LHCN-M2 (cell line): ENCODE measurements around the gene KHDRBS1. TPM values are rescaled to one million over a fixed set of nuclear protein-coding genes. Genes with fewer than 3 reads are reported as not detected.
"Not testable (repeated sequence)": the region's sequence is repeated elsewhere in the genome, so short reads cannot be mapped to it uniquely, and the experiment has no call there.

ENCODE experiments used
- DNase-seq: peaks from one replicate; pipeline ENCODE4 v3.0.0-alpha.2; 2012; ENCODE audit warnings: low read depth
- polyA plus RNA-seq: library from polyadenylated mRNA; unstranded; fragments of >200 nt; gene quantifications from one replicate; pipeline ENCODE4 v1.2.1, GENCODE V29; 2012; ENCODE audit warnings: missing spikeins
- total RNA-seq: library from RNA; depleted of rRNA; stranded (reverse); fragments of >200 nt; gene quantifications from 2 replicates; pipeline ENCODE4 v1.2.3, GENCODE V29; 2014; rRNA removed

The KHDRBS1 gene, protein sequence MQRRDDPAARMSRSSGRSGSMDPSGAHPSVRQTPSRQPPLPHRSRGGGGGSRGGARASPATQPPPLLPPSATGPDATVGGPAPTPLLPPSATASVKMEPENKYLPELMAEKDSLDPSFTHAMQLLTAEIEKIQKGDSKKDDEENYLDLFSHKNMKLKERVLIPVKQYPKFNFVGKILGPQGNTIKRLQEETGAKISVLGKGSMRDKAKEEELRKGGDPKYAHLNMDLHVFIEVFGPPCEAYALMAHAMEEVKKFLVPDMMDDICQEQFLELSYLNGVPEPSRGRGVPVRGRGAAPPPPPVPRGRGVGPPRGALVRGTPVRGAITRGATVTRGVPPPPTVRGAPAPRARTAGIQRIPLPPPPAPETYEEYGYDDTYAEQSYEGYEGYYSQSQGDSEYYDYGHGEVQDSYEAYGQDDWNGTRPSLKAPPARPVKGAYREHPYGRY
- total RNA-seq = 58.9 and 72.6 TPM in 2 replicates
- 95.9 TPM for polyA plus RNA-seq

DNA sequence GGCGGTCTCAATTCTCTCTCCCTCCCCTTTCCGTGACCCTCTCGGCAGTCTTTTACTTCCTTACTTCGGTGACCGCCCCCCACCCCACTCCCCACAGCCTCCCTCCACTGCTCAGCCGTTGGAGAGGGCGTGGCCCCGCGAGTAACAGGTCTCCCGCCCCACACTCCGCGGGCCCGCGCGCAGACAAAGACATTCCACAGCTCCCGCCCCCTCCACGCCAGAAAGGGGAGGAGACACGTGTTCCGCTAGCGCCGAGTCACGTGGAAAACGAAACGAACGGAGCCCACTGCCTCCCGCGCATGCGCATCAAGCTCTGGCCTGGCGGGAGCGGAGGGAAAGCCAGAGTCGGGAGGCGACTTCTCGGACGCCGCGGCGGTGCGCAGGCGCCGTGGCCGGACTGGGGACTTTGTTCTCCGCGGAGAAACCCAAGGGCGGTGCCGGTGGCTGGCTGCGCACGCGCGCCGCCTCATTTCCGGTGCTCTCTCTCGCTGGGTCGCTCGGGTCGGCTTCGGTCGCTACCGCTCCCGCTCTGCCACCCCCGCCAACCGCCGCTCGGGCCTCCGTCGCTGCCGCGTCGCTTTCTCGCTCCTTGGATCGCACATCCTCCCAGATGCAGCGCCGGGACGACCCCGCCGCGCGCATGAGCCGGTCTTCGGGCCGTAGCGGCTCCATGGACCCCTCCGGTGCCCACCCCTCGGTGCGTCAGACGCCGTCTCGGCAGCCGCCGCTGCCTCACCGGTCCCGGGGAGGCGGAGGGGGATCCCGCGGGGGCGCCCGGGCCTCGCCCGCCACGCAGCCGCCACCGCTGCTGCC lies at the start of gene KHDRBS1:
TSS of gene KHDRBS1 (plus strand) at position 483 of the 813 bp plus-strand sequence. CDS start at position 611, 128 bp downstream.
- peak; percentile 99 for DNase-seq

DNA sequence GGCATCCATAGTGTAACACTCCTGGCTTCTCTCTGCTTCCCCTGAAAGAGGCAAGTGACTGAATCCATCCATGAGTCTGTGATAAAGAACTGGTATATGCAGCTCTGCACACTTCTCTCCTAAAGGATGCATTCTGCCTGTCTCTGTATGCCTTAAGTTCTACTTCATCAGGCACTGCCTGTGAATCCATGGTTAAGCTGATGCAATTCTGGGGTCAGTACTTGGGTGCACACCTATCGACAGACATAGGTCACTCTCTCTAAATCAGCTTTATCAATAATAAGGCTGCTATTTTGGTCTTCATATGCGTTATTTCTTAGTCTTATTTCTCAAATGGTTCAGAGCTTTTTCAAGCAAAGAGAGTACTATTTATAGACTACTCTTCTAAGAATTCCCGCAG lies 42.8 kb upstream of the KHDRBS1 start:
- DNase-seq = no peak

DNA sequence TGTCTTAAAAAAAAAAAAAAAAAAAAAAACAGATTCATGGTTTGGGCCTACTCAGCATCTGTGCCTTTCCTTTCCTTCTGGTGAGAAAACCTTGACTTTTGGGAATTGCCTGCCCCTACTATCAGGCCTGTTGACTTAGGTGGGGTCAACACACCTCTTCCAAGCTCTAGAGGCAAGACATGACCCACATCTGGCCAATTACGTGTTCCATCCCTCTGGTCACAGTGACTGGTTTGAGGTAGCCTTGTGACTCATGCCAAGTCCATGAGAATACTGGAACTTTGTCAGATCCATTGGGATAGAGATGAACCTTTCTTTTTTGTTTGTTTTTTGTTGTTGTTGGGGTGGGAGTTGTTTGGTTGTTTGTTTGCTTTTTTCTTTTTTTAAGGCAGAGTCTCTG lies 37.3 kb upstream of the KHDRBS1 start:
- DNase-seq = peak; percentile 47

DNA sequence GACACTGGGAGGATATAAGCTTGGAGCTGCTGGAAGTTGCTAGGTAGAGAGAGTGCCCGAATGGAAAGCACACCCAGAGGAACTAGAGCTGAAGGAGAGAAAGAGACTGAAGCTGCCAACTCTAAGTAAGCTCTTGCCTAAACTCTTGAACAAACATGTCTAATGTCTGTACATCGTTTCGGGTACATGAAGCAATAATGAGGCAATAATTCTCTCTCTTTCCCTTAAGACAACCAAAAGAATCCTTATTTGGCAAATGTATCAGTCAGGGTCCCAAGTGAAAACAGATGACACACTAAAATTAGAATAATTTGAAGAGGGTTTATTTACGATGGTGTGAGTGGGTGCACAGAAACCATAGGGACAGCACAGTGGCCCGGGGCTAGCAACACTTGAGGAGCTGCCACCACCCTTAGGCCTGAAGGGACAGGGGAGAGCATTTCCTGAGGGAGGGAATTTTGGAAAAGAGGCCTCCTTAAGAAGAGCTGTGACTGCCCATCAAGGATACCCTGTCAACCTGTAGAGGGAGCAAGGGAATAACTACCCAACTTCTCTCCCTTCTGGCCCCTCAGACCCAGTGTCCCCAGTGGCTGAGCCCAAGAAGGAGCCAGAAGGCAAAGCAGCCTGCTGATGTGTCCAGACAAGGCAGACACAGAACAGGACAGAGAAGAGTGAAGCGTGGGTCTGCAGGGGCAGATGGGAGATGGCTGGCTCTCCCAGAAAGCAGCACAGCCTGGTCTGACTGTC lies 36.1 kb upstream of the KHDRBS1 start:
- peak; percentile 56 for DNase-seq

DNA sequence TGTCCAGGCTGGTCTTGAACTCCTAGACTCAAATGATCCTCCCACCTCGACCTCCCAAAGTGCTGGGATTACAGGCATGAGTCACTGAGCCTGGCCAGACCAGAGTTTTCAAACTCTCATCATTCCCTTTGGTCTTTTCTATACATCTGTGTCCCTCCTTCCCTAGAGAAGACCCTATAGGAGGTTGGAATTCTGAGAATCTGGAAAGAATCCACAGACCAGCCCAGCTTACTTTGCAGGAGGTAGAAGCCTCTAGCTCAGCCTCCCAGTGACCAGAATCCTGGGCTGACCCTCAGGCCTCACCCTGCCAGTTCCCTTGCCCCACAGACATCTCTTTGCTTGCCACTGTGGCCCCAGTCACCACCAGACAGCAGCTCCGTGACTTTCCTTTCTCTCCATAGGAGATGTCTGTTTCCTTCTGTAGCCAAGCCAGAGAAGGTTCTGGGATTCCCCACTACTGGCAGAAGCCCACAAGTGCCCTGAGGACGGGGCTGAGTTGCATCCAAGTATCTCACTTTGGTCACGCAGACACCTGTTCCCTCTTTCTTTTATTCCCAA lies 34.7 kb upstream of the KHDRBS1 start:
- DNase-seq = no peak

DNA sequence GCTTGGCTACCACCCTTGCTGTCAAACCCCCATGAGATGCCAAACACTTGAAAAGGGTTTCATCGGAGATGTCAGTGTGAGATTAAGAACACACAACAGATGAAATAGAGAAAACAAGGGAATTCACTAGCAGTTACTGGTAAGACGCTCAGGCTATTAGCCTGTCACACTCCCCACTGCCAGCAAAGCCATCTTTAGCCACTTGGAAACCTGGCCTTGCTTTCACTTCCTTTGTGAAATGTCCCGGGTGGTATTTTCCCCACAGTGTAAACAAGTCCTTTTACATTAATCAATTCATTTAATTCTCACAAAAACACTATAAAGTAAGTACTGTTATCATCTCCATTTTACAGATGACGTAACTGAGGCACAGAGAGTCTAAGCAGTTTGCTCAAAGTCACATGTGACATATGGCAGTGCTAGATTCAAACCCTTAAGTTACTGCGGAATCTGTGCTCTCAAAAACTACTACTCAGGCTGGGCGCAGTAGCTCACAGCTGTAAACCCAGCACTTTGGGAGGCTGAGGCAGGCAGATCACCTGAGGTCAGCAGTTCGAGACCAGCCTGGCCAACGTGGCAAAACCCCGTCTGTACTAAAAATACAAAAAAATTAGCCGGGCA lies 32.7 kb upstream of the KHDRBS1 start:
- DNase-seq = no peak

DNA sequence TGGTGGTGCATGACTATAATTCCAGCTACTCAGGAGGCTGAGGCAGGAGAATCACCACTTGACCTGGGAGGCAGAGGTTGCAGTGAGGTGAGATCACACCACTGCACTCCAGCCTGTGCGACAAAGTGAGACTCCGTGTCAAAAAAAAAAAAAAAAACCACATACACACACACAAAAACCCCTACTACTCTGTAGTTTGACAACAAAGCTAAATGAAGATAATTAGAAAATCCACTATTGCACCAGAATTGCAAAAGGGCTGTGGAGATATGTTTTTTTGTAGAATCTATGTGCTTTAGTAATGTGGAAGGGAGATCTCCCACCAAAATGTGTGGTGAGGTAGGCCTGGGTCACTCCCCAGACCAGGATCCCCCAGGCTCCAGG lies 32.2 kb upstream of the KHDRBS1 start:
- no peak for DNase-seq

DNA sequence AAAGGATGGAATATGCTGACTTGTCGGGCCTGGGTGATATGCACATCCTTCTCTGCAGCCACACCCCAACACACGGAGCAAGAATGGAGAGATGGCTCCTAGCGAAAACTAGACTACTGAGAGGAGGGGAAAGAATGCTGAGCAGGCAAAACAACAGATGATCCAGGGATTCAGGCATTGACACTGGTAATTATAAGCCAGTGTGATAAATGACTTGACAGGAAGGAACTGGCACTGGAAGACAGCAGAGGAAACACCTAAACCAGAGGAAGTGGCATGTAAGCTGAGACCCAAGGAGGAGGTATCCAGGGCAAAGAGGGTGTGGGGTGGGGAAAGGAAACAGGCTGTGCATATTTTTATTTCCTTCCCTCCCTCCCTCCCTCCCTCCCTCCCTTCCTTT lies 31.7 kb upstream of the KHDRBS1 start:
- no peak for DNase-seq

DNA sequence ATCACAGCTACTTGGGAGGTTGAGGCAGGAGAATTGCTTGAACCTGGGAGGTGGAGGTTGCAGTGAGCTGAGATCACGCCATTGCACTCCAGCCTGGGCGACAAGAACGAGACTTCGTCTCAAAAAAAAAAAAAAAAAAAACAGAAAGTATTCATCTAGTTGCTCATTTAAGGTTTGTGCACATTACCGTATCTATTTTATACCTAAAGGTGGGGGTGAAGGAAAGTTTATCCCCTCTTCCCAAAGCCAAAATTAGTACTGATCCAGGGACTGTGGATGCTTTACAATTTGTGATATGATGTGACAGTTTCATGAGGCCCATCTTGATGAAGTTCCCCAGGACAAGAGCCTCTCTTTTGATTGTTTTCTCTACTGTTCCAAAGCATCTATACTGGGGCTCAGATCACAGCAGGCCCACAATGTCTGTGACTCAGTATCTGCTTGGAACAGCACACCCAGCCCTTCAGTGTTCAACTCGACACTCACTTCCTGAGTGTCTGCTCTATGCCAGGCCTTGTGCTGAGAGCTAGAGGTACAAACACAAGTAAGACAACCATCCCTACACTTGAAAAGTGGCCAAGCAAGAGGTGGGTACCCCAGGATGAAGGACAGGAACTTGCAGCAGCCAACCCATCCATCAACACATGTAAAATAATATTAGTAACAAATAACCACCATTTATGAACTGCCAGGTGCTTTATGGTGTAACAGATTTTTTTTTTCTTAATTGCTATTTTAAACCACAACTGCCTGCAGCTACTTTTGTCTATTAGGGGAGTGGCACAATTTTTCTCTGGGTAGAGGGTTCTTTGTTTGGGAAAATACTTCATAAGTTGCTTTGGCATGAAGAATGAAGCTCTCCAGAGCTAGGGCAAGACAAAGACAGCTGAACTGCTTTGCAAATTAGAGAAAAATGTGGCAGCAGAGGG lies 29.0 kb upstream of the KHDRBS1 start:
- DNase-seq = peak; percentile 54

DNA sequence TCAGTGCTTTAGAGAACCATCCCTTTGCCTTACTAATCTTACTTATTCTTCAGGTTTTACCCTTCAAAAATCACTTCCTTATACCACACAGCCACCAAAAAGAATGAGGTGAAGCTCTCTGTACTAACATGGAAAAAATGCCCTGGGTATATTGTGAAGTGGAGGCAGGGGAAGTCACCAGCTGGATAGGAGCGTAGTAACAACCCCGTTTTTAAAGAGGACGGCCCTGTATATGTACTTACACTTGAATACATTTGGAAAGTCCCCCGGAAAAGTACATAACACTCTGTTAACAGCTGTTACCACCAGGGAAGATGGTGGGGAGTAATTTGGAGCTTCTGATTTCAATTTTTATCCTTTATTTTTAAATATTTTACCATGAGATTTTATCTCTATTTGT lies 28.2 kb upstream of the KHDRBS1 start:
- DNase-seq = peak; percentile 22

DNA sequence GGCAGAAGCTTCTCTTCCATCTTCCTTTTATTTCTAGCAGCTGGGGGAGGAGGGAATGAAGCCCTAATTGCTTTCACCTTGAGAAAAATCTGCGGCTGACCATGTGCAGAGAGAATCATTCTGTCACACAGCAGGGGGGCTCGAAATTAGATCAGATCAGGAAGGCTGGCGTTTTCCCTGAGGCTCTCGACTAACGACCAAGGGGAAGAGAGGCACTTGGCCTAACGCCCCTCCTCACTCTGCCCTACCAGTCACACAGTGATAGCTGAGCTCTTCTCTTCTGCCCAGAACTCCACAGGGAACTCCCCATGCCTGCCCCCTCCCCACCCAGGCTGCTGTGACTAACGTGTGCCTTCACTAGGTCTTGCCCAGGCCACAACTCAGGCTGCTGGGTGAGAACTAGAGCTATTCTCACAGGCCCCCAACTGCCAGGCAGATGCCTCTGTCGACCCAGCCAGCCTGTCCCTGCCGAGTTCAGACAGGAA lies 26.5 kb upstream of the KHDRBS1 start:
- DNase-seq = no peak

DNA sequence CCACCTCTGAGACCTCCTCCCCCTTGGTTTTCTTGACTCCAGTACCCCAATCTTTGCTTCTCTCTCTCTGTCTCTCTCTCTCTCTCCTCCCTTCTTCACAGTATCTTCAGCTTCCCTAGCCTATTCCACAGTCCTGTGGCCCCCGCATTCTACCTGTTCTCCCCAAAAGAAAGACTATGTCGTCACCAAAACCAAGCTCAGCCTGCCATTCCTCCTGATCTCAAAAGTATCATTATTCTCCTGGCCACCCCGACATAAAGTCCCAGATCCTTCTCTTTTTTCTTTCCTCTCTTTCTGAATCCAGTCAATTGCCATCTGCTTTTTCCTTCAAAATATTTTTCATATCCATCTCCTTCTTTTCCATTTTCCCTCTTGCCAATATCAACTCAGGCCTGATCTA lies 23.7 kb upstream of the KHDRBS1 start:
- DNase-seq = no peak

DNA sequence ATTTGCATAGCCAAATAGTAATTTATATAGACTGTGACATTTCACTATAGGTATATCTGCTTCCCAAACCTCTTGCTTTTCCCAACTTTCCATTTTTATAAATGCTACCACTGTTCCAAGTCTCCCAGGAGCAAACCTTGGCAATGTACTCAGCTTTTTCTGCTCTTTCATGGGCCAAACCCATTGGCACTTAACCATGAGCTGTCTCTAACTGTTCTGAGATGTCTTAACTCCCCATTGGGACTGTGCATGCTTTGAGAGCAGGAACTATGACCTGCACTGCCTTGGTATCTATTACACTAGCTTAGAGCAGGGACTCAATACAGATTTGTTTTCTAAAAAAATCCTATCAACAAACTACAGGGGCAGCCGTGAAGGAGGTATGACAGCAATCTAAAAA lies 22.5 kb upstream of the KHDRBS1 start:
- no peak for DNase-seq

DNA sequence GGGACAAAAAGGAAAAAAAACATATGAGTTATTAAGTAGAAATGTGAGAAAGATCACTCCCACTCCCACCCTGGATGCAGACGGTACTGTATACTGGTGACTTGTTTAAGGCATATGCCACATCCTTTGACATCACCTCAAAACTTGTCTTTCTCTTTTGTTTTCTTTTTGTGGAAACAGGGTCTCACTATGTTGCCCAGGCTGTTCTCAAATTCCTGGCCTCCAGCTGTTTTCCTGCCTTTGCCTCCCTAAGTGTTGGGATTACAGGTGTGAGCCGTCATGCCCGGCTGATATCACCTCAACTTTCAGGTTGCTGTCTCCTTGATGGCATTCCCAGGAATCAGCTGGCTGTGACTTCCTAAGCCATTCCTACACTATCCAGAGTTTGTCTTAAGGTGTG lies 18.4 kb upstream of the KHDRBS1 start:
- no peak for DNase-seq

DNA sequence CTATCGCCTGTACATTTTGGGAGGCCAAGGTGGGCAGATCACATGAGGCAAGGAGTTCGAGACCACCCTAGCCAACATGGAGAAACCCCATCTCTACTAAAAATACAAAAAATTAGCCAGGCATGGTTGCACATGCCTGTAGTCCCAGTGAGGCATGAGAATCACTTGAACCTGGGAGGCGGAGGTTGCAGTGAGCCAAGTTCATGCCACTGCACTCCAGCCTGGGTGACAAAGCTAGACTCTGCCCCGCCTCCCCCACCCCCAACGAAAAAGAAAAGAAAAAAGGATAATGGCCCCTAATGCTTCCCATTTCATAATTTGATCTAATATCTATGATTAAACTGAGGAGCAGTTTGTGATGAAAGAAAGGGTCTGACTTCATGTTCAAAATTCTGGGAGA lies 17.5 kb upstream of the KHDRBS1 start:
- DNase-seq = not testable (repeated sequence)

DNA sequence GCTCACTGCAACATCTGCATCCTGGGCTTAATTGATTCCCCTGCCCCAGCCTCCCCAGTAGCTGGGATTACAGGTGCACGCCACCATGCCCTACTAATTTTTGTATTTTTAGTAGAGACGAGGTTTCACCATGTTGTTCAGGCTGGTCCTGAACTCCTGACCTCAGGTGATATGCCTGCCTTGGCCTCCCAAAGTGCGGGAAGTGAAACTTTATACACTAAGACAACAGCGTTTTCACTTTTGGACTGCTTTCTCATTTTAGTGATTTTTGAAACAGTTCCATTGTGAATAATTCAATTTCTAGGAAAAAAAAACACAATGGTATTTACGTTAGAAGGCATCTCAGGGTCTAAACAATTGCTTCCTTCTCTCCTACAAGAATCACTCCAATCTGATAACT lies 11.8 kb upstream of the KHDRBS1 start:
- no peak for DNase-seq

DNA sequence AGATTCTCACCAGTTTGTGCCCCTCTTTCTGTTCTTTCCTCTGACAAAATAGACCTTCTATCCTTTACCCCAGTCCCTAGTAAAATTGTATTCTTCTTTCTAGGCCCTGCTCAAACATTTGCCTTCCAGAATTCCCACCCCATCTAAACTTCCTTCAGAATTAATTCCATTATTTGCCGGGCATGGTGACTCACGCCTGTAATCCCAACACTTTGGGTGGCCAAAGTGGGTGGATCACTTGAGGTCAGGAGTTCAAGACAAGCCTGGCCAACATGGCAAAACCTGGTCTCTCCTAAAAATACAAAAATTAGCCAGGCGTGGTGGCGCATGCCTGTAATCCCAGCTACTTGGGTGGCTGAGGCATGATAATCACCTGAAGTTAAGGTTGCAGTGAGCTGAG lies 11.4 kb upstream of the KHDRBS1 start:
- not testable (repeated sequence) for DNase-seq

DNA sequence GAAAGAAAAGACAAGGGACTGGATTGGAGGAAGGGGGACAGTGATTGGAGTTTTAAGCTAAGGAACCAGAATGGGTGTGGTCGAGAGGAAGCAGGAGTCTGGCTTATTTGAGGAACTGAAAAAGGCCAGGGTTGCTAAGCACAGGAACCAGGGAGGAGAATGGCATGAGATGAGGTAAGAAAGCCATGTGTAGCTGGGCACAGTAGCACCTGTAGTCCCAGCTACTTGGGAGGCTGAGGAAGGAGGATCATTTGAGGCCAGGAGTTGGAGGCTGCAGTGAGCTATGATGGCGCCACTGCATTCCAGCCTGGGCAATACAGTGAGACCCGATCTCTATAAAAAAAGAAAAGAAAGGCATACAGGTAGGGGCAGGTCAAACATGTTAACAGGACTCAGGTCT lies 8.1 kb upstream of the KHDRBS1 start:
- no peak for DNase-seq

DNA sequence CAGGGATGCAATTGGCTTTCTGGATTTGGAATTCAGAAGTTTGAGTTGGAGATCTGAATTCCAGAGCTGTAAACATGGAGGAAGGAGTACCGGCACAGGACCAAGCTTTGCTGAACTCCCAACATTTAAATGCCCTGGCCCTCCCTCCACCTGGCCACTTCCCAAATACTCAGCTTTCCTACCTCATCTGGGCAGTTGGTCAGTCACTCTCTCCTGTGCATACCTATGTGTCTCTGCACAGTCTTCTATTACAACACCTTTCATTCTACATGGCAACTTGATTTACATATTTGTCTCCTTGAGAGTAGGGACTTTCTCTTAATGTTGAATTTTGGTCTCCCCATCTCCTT lies 6.1 kb upstream of the KHDRBS1 start:
- DNase-seq = no peak

DNA sequence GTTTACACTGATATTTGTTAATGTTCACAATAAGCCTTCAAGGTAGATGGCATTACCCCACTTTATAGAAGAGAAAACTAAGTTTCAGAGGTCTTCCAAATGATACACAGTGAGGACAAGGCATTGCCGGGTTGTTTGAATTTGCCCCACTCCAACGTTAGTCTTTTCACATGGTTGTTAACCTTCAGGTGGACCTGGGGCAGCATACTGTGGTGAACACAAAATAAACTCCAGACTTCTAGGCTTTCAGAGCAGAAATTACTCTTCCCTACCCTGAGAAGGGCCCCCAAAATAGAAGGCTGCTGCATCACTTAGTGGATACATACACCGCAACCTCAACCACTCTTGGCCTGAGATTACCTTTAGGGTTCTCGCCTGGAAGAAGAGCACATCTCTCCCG lies 3.4 kb upstream of the KHDRBS1 start:
- DNase-seq = no peak
